T-helper 2 cell (primary cell): ENCODE measurements around the gene ADARB2.
"Not testable (repeated sequence)": the region's sequence is repeated elsewhere in the genome, so short reads cannot be mapped to it uniquely, and the experiment has no call there.

Source experiments
- DNase-seq, 5 experiments: peaks; one replicate each; pipeline versions ENCODE4 v3.0.0 to v3.0.0-alpha.2; 2012 to 2022

ADARB2 gene

DNA sequence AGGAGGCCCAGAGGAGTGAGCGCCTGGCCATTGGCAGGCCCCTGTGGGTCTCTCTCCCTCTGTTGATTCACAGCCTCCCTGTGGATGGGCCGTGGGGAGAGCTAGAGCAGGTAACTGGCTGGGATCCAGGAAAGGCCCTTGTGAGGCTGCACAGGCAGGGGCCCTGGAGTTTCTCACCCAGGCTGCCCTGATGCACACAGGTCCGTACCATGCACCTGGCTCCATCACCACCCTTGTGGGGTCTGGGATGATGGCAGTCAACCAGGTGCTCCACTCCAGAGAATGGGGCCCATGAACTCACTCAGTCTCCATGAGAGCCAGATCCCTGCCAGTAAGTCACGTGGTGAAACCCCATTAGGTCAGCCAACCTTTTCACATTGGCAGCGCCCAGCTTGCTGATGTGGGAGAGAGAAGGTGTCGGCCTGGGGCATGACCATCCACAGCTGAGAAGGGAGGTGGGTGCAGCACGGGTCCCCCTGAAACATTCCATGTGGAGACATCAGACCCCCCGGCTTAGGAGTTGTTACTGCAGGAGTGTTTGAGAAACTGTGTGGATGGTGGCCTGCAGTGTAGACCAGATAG is 320.8 kb downstream of the ADARB2 start:
- no peak for DNase-seq

DNA sequence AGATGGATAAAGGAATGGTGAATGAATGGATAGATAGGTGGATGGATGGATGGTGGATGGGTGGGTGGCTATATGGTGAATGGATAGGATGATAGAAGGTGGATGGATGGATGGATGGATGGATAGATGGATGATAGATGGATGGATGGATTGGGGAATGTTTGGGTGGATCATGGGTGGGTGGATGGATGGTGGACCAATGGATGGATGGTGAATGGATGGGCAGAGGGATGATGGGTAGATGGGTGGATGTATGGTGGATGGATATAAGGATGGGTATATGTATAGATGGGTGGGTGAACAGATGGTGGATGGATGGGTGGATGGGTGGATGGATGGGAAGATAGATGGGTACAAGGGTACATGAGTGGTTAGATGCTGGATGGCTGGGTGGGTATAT is 322.4 kb downstream of the ADARB2 start:
- no peak for DNase-seq

DNA sequence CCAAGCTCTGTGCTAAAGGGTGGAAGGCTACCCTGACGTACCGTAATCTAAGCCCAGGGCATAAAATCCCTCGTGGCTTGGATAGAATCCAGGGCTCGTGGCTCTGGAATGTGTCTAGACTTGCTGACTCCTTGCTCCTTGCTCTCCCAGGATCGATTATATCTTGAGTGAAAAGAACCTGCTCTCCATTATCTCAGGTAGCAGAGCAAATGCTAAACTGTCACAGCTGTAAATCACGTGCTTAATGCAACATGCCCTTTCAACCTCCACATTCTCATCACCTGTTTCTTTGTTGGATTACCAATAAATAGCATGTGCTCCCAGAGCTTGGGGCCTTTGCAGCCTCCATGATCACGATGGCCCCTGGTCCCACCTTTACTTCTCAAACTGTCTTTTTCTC is 323.0 kb downstream of the ADARB2 start:
- DNase-seq, result not testable (repeated sequence)

DNA sequence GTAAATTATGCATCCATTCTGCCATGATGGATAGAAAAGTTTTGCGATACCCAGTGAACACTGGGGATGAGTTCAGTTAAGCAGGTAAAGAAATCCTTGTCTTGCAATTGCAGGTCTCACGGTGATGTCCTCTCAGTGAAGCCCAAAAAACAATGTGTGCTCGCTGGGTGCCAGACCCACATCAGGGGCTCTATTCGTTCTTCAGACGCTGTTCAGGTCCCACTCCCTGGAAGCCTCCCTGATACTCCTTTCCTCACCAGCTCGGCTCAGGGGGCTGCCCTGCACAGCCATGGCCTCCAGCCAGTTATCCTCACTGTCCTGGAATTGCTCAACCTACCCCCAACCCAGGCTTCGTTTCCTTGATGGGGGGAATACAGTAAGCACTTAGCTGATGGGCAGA is 323.5 kb downstream of the ADARB2 start:
- no peak for DNase-seq

DNA sequence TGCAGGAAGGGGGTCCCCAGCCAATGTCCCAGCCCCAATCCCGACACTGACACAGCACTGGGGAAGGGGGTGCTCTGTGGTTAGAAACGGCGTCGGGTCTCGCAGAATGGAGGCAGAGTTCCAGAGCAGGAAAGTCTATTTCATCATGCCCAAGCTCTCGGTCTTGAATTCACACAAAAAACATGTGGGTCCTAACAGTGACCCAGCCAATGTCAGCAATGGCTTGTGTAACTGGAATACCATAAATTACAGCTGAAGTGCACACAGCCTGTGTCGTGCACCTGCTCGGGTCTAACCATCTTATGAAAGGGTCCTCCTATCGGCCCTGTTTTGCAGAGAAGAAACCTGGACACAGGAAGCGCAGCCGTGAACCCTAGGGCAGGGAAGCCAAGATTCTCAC is 324.1 kb downstream of the ADARB2 start:
- no peak for DNase-seq

DNA sequence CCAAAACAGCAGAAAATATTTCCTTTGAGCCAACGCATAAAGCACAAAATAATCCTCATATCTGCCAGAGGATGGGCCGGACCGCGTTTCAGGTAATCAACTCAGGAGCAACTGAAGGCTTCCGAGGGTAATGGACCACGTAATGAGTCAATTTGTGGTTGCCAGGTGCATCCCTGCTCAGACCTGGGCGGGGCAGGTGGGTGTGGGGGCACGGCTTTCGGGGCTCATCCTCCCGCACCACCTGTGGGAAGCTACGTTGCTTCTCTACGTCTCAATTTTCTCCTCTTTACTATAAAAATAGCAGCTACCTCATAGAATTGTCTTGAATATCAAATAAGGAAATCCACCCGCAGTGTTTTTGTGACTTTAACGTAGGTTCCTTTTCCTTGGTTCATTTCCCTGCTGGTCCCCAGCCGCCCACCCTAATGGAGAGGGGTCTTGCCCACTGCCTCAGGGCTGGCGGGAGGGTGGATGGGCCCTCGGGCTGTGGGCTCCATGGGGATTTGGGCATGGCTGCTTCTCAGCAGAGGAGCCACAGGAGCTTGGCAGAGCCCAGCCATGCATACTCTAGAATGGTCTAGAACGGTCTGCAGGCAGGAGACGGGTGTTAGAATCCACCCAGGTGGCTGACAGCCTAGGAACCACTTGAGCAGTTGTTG is 324.7 kb downstream of the ADARB2 start:
- no peak for DNase-seq

DNA sequence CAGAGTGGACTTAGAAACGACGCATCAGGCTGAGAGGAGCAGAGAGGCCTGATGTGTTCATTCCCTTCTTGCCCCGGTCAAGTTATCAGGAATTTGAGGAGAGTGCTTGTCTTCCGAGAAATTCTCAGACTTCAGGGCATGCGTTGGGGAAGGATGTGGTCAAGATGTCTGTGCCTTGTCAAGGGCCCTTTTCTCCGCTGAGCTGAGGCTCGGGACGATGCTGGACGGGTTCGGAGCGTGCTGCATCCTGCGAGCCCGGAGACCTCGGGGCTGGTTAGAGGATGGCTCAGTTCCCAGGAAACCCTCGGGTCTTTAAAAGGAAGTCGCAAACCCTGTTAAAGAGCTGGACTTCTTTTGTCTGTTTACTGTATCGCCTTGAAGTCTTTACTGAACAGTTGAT is 325.4 kb downstream of the ADARB2 start:
- no peak for DNase-seq

DNA sequence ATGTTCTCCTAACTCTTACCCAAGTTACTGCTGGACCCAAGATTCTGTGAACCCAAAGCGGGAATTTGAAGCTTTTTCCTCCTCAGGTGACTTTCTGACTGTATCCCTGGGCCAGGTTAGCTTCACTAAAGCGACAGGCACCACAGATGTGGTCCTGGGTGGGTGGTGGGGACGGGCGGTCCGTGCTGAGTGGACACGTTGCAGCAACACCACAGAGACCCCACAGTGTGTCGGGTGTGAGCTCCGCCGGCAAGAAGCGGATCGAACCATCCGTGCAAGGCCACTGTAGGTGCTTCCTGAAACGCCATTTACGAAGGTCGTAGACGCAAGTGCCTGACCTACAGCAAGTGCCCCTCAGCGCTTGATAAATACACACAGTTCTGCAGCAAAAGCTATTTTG is 325.9 kb downstream of the ADARB2 start:
- no peak for DNase-seq

DNA sequence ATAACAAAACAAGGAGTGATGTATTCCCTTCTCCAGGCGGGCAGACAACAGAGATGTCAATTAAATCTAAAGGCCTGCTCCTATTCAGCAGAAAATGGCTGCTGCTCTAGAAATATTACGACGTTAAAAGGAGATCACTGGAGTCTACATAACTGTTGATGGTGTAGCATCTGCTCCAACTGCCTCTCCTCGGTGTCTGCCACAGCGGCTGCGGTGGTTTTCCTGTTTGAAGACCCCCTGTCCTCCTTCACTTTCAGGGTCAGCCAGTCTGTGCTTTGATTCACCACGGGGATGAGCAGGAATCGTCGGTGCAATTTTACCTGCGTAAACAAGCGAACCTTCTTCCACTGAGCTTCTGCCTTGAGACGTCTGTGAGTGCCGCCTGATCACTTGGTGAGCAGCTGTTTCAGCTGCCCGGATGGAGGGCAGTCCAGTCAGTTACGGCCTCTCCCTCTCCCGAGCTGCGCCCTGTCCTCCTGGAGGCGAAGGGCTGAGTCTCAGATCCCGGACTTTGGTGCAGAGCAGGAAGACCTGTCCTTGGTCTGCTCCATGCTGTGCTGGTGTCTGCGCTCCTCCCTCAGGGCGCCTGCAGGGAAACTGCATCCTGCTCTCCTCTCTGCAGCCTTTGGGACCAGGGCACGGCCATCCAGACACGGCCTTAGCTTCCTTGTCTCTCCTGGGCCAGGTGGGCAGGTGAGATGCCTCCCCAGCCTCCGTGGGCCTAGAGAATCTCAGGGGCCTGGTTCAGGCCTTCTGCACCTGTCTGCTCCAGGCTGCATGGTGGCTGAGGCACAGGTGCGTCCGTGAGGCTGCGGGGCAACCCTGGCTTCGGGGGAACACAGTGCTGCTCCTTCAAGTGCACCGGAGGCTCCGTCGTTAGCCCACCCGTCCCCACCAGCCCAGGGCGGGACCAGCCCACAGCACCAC is 326.6 kb downstream of the ADARB2 start:
- DNase-seq, result no peak

DNA sequence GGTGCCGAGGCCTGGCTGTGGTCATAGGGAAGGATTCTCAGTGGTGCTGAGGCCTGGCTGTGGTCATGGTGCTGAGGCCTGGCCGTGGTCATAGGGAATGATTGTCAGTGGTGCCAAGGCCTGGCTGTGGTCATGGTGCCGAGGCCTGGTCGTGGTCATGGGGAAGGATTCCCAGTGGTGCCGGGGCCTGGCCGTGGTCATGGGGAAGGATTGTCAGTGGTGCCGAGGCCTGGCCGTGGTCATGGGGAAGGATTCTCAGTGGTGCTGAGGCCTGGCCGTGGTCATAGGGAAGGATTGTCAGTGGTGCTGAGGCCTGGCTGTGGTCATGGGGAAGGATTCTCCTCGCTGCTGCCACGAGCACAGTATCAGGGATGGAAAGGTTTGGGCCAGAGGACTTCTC is 327.3 kb downstream of the ADARB2 start:
- no peak for DNase-seq

DNA sequence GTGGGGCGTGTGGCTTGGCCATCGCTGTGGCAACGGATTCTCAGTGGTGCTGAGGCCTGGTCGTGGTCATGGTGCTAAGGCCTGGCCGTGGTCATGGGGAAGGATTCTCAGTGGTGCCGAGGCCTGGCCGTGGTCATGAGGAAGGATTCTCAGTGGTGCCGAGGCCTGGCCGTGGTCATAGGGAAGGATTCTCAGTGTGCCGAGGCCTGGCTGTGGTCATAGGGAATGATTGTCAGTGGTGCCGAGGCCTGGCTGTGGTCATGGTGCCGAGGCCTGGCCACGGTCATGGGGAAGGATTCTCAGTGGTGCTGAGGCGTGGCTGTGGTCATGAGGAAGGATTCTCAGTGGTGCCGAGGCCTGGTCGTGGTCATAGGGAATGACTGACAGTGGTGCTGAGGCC is 327.9 kb downstream of the ADARB2 start:
- no peak for DNase-seq

DNA sequence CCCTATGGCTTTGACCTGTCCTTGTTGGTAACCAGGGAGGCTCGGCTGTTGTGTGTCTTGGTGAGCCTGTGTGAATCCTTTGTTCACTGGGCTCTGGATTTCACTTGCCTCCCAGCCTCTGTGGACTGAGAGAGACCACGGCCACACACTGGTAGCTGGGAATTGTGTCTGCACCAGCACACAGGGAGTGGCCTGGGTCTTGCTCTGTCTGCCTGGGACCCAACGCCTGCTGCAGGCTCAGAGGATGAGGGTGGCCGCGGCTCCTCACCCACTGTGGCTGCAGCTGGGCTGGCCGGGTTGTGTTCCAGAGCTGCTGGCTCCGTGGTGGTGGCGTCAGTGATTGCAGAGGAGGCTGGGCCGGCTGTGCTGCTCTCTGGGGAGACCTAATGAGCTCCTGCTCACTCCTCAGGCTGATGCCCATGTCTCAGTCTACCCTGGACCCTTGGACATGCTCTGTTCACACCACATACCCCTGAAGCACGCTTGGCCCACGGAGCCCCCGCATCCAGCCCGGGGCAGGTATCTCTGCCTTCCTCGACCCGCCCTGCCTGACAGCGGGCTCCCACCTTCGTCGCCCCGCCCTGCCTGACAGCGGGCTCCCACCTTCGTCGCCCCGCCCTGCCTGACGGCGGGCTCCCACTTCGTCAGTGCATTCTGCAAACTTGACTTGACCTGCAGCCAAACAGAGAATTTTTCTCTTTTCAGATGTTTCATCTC is 328.5 kb downstream of the ADARB2 start:
- DNase-seq, result no peak

DNA sequence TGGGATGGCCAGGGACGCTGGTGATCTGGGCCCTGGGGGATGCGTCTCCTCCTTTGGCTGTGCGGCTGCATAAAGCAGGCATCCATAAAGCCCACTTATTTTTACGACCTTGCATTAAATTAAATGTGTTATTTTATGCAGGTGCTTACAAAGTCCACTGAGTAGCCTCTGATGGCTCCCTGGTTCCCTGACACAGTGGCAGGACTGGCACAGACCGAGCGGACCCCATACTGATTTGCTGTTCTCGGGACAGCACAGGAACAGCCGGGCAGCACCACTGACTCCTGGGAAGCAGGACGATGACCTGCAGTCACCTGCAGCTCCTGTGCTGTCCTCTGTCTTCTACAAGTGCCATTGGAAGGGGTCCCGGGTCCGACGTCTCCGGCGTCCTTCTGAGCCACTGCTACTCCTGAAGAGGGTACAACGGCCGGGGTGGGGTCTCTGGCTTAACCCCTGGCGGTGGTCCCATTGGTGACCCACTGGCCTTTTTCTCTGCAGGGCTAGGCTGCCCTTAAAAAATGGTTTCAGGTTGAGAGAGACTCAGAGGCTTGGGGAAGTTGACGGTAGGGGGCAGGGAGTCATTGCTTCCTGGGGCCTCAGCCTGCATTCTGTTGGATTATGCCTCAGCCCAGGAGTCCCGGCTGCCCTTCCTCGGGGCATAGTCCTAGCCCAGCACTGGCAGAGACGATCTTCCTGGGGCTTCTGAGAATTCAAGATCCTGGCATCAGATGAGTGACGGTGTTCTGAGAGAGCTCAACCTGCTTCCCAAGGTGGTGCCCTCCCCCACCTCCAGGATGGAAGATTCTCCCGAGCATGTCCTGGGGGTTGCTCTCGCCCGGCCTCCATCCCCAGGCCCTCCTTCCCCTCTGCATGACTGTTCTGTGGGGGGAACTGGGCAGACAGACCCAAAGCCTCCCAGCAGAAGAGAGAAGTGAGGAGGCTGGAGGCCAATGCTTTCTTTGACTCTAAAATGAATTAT is 330.1 kb downstream of the ADARB2 start:
- no peak for DNase-seq

DNA sequence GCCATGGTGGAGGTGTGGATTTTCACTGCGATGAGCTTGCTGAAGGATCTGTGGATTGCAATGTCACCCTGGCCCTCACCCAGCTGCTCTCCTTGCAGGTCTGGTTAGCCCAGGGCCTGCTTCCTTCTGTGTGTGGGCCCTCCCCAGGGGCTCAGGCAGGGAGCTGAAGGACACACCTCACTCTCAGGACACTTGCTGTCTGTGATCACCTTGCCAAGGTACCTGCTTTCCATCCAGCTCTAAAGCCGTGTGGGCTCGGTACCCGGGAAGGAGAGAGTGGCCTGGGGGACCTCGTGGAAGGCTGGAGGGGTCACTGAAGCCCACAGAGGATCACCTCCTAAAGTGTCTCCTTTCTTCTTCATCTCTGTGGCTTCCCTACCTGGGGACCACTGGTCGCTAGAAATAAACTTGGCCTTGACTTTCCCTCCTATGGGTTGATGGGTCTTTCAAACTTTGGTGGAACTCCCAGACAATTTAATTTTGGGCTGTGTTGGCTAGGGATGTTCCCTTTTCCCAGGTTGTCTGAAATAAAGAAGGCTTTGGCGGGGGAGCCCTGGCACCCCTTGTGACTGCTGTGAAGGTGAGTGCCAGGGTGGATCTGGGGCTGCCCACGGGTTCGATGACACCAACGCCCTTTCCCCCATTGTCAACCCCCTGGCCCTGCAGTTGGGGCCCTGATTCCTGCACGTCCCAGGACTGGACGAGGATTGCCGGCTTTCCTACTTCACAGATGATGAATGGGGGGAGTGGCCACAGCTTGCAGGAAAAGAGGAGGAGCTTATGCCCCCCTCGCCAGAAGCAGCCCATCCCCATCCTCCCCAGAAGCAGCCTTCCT is 331.0 kb downstream of the ADARB2 start:
- no peak for DNase-seq

DNA sequence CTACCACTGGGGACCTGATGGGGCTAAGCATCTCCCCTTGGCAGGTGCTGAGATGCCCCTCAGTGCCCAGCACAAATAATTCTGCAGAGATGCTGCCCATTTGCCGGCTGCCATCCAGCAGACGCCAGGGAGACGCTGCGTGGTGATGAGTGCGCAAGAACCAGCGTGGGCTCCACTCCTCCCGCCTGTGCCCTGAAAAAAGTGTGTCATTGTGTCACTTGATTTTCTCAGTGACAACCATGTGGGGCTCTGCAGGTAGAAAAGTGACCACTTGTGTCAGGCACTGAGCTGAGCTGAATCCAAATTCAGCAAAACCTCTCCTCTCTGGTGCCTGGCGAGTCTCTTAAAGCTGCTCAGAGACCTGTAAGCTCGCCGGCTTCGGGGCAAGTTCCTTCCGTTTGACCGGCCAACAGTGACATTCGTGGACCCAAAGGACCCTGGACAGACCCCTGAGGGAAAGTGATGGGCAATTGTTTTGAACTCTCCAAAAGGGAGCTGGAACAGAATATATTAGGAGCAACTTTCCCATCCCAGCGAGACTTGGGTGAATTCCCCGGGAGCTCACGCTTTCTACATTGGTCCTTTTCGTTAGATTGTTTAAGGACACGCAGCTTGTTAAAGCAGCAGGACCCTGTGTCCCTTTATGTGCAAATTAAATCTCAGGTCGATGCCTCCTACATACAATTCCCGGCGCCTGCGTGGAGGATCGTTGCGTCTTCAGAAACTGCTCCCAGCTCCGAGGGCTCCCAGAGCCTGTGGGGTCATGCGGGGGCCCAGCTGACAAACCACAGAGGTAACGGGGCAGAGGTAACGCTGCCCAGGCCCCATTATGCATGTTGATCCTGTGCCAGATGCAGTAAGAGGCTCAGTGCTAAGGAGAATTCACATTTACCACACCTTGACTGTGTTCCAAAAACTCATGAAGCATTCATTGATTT is 332.7 kb downstream of the ADARB2 start:
- no peak for DNase-seq

DNA sequence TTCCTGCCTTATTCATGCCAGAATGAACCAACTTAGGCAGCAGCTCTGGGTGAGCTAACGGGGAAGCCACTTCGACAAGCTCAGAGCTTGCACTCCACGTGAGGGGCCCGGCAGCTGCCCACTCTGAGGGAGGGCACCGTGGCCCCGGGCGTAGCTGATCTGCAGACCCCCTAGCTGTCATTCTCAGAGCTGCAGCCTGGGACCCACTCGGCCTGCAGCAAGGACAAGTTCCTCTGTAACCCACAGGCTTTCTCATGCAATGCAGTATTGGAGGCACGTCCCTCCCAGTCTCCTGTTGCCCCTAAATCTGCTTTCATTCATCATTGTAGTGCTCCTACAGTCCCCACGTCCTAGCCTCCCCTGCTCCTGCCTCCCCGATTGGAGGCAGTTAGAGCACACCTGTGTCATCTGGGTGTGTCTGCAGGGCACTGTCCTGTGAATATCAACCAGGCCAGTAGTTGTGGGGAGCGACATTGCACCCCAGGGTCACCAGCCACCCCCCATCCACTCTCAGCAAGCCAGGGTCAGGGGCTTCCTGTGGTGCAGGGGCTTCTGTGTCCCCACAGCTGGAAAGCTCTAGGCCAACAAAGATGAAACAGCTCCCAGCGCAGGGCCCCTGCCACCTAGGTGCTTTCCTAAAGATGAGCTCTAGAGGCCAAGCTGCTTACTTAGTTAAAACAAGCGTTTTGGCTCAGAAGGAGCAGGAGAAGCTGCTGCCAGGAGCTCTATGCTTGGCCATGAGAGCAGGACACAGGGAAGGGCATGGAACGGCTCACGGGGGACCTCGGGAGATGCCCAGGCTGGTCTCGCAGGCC is 333.6 kb downstream of the ADARB2 start:
- no peak for DNase-seq

DNA sequence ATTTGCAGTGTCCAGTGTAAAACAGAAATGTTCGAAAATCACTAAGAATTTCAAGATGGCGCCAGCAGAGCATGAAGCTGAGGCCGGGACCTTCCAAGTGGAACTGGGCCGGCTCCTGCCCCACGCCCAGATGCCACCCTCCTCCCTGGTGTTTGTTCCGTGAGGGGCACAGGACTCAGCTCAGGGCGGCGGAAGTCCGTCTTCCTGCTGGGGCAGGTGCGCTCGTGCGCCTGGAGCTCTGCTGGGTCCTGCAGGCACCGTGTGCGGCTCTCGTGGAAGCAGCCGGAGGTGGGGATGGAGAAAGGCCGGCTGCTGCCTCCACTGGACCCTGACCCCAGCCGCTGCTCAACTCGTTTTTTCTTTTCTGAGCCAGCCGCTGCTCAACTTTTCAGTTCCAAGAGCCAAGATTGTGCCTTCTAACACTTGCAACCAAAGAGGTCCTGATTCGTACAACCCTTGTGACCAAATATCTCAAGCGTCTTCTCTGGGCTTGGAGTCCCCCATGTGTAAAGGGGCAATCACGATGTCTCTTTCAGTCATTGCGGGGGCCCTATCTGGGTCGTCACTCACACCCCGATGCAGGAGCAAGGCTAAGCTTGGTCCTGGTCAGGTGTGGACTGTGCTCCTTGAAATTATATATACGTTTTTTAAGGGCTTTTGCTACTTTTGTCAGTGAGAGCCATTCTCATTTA is 334.4 kb downstream of the ADARB2 start:
- DNase-seq, result no peak
